ENCODE measurements around the gene PHF19.

PHF19 gene

DNA sequence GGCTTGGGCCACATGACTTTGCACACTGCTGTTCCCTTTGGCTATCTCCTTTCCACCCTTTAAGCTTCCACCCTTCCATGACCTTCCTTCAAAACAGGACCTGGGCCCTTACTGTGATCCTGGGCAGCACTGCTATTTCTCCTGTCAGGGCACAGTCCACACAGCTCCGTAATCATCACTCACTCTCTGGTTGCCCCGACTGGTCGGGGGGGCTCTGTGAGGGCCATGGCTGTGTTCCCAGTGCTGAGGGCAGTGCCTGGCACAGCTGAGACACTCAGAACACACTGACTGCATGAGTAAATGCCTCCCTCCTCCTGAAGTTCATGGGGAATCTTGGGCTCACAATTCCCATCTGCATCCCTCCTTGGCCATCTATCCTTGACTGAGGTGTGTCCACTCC, 37.4 kb upstream of the PHF19 start:
- in situ Hi-C loops (cut with MboI; ENCODE audit: low sequenced_read_pairs), result no loop called here

GRCh38 chr9:120913647-120914264, 36.8 kb upstream of the PHF19 start:
- in situ Hi-C loops (cut with MboI; ENCODE audit: low sequenced_read_pairs), result no loop called here

- in situ Hi-C loops (cut with MboI; ENCODE audit: low sequenced_read_pairs), result no loop called here
Measured at GRCh38 chr9:120912958-120913646, 36.1 kb upstream of the PHF19 start.

DNA sequence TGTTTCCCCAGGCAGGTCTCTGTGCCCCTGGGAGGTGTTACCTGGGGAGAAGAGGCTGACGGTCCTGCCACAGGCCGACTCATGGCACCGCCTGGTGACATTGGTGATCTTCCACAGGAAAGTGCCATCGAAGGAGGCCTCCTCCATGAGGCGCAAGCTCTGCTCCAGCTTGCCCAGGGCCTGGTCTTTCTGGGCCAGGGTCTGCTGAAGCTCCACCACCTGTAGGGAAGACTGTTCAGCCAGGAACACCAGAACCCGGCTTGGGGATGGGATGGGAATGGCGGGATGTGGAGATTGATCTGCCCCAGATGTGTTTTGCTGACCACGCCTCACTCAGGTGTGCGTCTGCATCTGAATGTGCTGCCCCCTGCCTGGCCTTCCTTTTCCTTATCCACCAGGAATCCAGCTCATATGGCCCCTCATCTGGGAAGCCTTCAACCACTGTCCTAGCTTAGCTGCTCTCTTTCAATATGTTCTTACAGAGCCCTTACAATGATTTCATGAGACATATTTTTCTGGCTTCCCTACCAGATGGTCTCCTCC, 34.4 kb upstream of the PHF19 start:
- in situ Hi-C loops (cut with MboI; ENCODE audit: low sequenced_read_pairs), result no loop called here

- in situ Hi-C loops (cut with MboI; ENCODE audit: low sequenced_read_pairs), result no loop called here
Measured at GRCh38 chr9:120910643-120911042, 33.7 kb upstream of the PHF19 start.

DNA sequence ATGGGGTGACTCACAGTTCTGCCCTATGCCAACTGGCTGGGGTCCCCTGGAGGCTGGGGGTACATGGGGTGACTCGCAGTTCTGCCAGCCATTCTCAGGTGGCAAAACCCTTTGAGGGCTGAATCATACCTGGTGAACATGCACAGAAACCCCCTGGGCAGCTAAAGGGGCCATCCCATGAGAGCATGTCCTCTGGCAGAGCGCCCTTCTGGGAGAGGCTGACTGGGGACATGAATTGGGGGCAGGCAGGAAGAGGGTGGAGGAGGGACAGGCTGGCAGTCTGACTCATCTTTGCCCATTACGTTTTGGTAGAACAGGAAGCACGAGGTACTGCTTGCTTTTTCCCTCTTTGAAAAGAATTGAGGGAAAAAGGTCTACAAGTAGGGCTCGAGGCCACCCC, 32.9 kb upstream of the PHF19 start:
- in situ Hi-C loops (cut with MboI; ENCODE audit: low sequenced_read_pairs), result no loop called here

DNA sequence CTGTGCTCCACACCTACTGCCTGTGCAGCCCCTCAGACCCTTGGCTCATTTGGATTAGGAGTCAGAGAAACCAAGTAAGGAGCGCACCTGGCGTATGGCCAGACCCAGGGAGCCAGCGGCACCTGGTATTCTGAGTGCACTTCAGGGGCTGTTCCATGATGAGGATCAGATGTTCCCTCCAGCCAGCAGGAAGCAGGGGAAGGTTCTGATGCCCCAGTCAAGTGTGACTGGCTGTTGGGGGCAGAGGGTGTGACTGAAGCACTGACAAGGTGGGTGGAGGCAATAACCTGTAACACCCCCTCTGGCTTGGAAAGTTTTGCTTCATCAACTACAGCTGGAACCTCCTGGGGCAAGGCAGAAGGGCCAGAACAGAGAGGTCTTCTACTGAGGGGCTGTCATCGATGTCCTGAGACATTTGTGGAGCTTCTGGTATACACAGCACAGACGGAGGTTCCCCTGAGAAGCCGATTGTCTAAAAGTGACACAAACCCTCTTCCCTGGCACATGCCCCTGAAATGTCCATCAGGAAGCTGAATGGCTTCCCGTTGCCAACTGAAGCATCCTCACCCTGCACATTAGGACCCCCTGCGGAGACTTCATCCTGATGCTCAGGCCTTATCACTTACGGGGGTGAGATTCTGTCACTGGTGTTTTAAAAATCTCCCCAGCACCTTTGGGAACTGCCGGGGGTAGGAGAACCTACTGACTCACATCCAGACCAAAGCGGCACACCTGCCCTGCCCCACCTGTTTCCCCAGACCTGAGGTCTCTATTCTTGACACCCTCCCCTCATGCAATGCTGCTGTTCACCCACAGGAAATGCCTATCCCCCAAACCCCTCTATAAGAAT, 28.6 kb upstream of the PHF19 start:
- in situ Hi-C loops (cut with MboI; ENCODE audit: low sequenced_read_pairs), result no loop called here

- in situ Hi-C loops (cut with MboI; ENCODE audit: low sequenced_read_pairs), result no loop called here
Measured at GRCh38 chr9:120904978-120905301, 28.0 kb upstream of the PHF19 start.

DNA sequence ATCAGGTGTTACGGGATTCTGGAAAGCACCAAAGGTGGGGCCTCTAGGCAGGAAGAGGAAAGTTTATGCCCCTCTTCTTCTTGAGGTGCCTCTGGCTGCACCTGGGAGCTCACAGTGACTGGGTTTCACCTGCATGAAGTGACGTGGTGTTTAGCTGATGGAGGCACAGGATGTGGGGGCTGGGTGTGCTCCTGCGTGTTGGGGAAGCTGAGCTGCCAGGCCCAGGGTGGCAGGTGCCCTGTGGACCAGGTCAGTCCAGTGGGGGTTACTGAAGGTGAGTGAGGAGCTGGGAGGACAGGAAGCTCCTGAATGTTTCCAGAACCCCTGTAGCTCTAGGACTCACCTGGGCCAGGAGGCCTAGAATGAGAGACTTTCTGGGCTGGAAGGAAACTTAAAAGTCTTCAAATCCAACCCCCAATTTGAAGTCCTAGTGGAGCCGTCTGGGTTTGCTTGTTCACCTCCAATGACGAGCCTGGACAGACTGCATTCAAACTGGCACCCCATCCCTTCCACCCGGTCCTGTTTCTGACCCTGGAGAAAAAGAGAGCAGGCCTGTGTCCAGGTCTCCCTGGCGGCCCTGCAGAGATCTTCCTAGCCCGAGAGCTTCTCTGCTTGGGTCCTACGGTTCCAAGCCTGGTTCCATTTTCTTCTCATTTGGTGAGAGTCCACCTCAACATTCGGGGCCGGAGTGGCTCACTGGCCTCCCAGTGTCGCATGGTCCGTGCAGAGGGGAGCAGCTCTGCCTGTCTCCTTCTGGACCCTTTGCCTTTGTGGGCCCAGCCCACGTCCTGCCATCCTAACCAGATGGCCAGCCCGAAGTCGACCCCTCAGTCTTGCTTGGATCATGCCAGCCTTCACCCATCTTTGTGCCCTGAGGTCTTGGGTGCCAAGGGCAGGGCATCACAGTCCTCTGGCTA, 27.3 kb upstream of the PHF19 start:
- in situ Hi-C loops (cut with MboI; ENCODE audit: low sequenced_read_pairs), result no loop called here

DNA sequence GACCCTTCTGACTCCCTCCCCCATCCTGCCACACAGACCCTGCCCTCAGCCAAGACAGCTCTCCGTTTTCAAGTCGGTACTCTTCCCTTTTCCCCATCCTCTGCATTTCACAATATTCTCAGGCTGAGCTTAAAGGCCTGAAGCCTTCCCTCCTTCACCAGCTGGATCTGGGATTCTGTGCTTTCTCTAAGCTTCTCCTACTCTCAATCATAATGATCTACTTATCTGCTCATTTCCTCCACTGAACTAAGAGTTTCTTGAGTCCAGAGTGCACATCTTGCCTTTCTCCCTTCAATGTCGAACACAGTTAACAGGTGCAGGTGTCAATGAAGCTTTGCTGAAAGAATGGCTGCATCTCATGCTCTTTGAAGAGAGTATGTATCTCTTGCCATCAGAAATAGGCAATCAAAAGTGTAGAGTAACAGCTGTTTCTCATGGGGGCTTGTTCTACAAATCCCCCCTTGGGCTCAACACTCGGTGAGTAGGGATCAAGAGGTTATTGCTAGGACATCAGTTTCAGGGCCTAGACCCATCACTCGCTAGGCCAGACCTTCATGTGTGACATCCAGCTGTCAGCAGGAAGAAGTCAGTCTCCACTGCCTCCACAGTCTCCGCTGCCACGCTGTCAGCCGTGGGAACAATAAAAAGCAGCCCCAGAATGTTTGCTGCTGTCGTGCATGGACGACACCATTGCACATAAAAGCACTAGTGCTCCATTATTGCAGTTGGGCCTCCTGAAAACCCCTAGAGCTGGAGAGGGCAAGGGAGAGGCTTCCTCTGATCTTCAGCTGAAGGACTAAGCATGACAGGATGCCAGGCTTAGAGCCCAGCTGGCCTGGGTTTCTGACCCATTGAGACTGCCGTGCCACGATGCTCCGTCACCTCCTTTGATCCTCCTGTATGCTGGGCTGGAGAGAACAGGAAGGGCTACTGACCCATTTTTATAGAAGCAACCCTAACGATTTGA, 25.9 kb upstream of the PHF19 start:
- in situ Hi-C loops (cut with MboI; ENCODE audit: low sequenced_read_pairs), result no loop called here

DNA sequence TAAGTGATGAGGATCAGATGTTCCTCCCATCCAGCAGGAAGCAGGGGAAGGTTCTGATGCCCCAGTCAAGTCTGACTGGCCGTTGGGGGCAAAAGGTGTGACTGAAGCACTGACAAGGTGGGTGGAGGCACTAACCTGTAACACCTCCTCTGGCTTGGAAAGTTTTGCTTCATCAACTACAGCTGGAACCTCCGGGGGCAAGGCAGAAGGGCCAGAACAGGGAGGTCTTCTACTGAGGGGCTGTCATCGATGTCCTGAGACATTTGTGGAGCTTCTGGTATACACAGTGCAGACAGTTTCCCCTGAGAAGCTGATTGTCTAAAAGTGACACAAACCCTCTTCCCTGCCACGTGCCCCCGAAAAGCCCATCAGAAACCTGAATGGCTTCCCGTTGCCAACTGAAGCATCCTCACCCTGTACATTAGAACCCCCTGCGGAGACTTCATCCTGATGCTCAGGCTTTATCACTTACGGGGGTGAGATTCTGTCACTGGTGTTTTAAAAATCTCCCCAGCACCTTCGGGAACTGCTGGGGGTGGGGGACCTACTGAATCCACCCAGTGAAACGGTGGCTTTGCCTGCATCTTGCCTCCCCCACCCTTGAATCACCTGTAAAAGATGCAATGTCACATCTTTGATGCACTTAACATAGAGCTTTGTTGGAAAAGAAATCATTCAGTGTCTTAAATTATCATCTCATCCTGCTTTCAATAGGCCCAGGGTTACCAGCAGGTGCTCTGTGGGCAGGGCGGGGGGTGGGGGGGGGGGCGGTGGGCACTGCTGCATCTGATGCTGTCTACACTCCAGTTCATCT, 25.0 kb upstream of the PHF19 start:
- in situ Hi-C loops (cut with MboI; ENCODE audit: low sequenced_read_pairs), result no loop called here

GRCh38 chr9:120900824-120901223, 23.8 kb upstream of the PHF19 start:
- in situ Hi-C loops (cut with MboI; ENCODE audit: low sequenced_read_pairs), result no loop called here

- in situ Hi-C loops (cut with MboI; ENCODE audit: low sequenced_read_pairs), result no loop called here
Measured at GRCh38 chr9:120899490-120900068, 22.6 kb upstream of the PHF19 start.

- in situ Hi-C loops (cut with MboI; ENCODE audit: low sequenced_read_pairs), result no loop called here
Measured at GRCh38 chr9:120898396-120898795, 21.4 kb upstream of the PHF19 start.

DNA sequence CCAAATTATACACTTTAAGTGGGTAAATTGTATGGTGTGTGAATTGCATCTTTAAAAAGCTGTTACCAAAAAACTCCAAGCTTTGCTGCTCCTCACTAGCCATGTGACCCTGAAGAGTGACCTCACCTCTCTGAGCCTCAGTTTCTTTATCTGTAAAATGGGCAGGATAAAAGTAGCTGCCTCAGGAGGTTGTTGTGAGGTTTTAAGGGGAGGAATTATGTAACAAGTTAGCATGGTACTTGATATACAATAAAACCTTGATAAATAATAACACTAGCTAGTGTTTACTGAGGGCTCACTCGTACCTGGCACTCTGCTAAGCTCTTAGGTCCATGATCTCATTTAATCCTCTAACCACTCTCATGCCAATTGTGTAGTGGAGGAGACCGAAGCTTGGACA, 19.0 kb upstream of the PHF19 start:
- in situ Hi-C loops (cut with MboI; ENCODE audit: low sequenced_read_pairs), result no loop called here

DNA sequence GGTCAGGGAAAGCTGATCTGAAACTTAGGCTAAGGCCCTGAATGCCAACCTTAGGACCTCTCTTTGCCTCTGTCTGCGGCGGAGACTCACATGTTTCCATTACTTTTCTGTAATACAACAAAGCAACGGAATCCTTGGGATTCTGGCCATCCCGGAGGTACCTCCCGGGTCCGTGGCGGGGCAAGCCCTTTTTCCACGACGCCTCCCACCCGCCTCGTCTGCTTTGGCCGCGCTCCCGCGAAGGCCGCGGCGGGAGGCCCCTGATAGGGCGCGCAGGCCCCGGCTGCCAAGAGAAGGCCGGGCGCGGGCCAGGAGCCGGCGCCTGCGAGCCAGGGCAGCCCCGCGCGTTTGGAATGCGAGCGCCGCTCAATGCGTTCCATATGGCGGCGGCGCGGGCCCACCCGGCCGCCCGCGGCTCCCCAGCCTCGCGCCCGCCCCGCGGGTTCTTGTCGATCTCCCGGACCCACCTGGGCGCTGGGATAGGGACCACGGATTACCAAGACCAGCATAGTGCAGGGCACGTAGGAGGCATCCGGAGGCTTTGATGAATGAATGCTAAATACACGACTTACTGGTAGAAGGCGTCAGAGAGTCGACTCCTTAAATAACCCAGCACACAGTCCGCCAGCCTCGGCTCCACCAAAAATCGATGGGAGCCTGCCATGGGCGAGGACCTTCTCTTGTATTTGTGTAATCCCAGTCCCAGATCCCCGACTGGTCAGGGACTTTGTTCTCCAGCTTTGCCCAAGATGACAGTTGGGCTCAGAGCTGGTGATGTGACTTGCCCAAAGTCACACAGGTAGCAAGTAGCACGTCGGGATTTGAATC, 17.5 kb upstream of the PHF19 start:
- in situ Hi-C loops (cut with MboI; ENCODE audit: low sequenced_read_pairs), result no loop called here

DNA sequence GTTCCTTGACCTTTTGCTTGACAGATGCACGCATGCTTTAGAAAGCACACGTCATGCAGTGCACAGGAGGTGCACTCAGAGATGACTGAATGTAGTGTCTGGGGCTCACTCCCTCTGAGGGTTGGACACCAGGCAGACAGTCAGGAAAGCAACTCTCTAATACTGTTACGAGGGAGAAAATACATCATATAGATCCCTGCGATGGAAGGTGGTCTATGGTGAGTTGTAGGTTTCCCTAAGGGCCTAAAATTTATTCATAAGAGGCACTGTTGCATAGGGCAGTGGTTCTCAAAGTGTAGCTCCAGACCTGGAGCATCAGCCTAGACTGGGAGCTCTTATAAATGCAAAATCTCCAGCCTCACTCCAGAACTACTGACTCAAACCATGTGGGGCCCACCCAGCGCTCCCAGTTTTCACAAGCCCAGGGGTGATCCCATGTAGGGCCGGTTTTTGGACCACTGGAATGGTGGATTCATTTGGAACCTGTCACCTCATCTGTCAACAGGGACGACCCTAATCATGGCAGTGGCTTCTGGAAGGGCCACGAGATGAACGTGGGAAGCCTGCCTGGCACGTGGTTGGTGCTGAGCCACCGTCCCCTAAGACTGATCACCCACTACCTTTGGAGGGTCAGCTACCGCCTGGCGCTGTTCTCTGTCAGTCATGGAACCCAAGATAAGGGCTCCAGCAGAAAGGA, 16.8 kb upstream of the PHF19 start:
- in situ Hi-C loops (cut with MboI; ENCODE audit: low sequenced_read_pairs), result no loop called here

Measured in HL-60/S4 treated with phorbol 12-myristate 13-acetate at 8.2 ng/mL for 4 days and 3 days (cell line).